Stimulated activated CD4-positive, alpha-beta T cell treated with anti-CD3 and anti-CD28 coated beads, TNF-alpha, amount 100 ng/mL, for 24 hours (primary cell): ENCODE data around the gene MMP17.
"Not testable (repeated sequence)": the region's sequence is repeated elsewhere in the genome, so short reads cannot be mapped to it uniquely, and the experiment has no call there.

Experiments
- DNase-seq, 3 experiments: peaks; one replicate each; pipeline ENCODE4 v3.0.0-alpha.2; 2020; ENCODE audit warnings: low read depth in 3 of 3

Gene MMP17

GRCh38 chr12:131800594-131801135 is 27.5 kb upstream of the MMP17 start:
- no peak for DNase-seq

- DNase-seq = no peak
These were observed 26.8 kb upstream of the MMP17 start for GRCh38 chr12:131801254-131801866.

GRCh38 chr12:131803961-131804521 is 24.2 kb upstream of the MMP17 start:
- DNase-seq = no peak

- no peak for DNase-seq
These were observed 22.8 kb upstream of the MMP17 start for GRCh38 chr12:131805421-131805820.

GRCh38 chr12:131806674-131807073 is 21.5 kb upstream of the MMP17 start:
- no peak for DNase-seq

GRCh38 chr12:131808744-131809371 is 19.3 kb upstream of the MMP17 start:
- DNase-seq = no peak

GRCh38 chr12:131809476-131810254 is 18.5 kb upstream of the MMP17 start:
- DNase-seq = not testable (repeated sequence)

GRCh38 chr12:131810726-131811125 is 17.5 kb upstream of the MMP17 start:
- DNase-seq = no peak

GRCh38 chr12:131815131-131815530 is 13.1 kb upstream of the MMP17 start:
- no peak for DNase-seq

- no peak for DNase-seq
These were observed 11.7 kb upstream of the MMP17 start for GRCh38 chr12:131816495-131816894.

GRCh38 chr12:131817241-131817640 is 11.0 kb upstream of the MMP17 start:
- DNase-seq = no peak

GRCh38 chr12:131818821-131819585 is 9.2 kb upstream of the MMP17 start:
- DNase-seq = no peak

GRCh38 chr12:131824450-131824849 is 3.7 kb upstream of the MMP17 start:
- DNase-seq = no peak

- DNase-seq = no peak
These were observed 2.9 kb upstream of the MMP17 start for GRCh38 chr12:131825146-131825892.

- no peak for DNase-seq
These were observed 1.9 kb upstream of the MMP17 start for GRCh38 chr12:131826097-131826928.

- DNase-seq = no peak
These were observed 620 bp downstream of the MMP17 start for GRCh38 chr12:131828671-131829355.

GRCh38 chr12:131829356-131829747 is 1.2 kb downstream of the MMP17 start:
- DNase-seq = no peak

GRCh38 chr12:131829791-131830334 is 1.7 kb downstream of the MMP17 start:
- no peak for DNase-seq

GRCh38 chr12:131830335-131830913 is 2.2 kb downstream of the MMP17 start:
- peak in 1 of 3 experiments; percentile 35 for DNase-seq
